Femur (tissue), 1 donor: ENCODE measurements around the gene PML.
A peak's percentile ranks its signal among the peaks of the same experiment; 100 is the strongest.

Experiments
- DNase-seq: peaks from one replicate; pipeline ENCODE4 v3.0.0-alpha.2; 2017

Gene PML, protein sequence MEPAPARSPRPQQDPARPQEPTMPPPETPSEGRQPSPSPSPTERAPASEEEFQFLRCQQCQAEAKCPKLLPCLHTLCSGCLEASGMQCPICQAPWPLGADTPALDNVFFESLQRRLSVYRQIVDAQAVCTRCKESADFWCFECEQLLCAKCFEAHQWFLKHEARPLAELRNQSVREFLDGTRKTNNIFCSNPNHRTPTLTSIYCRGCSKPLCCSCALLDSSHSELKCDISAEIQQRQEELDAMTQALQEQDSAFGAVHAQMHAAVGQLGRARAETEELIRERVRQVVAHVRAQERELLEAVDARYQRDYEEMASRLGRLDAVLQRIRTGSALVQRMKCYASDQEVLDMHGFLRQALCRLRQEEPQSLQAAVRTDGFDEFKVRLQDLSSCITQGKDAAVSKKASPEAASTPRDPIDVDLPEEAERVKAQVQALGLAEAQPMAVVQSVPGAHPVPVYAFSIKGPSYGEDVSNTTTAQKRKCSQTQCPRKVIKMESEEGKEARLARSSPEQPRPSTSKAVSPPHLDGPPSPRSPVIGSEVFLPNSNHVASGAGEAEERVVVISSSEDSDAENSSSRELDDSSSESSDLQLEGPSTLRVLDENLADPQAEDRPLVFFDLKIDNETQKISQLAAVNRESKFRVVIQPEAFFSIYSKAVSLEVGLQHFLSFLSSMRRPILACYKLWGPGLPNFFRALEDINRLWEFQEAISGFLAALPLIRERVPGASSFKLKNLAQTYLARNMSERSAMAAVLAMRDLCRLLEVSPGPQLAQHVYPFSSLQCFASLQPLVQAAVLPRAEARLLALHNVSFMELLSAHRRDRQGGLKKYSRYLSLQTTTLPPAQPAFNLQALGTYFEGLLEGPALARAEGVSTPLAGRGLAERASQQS

DNA sequence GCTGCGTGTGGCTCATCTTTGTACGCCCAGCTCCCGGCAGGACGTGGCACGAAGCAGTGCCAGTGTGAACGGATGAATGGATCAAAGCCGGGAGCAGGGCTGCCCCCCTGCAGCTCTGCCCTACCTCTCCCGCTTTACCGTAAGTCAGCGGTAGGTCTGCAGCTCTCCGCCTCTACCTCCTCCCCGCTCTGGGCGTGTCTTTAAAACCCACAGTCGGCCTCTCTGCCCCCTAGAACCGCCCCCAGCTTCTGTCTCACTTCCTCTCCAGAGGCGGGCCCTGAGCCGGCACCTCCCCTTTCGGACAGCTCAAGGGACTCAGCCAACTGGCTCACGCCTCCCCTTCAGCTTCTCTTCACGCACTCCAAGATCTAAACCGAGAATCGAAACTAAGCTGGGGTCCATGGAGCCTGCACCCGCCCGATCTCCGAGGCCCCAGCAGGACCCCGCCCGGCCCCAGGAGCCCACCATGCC is at the start of gene PML:
Gene PML (plus strand): TSS at position 304 of the 471 bp plus-strand sequence. CDS start 97 bp downstream, at position 401.
- peak; percentile 98 for DNase-seq

DNA sequence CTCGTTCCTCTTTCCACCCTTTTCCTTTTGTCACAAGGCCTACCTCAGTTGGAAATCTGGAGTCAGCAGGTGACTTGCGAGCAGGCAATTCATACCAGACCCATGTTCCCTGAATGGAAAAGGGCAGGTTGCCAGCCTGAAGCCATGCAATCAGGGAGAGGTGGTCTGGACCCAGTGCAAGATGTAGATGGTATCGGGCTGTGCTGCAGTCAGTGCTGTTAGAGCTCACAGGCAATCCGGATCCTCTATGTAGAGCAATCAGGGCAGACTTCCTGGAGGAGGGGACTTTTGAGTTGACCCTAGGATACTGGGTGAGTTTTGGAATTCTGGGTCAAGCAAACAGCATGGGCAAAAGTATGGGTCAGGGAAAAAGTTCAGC is 49.4 kb upstream of the PML start:
- DNase-seq = no peak

DNA sequence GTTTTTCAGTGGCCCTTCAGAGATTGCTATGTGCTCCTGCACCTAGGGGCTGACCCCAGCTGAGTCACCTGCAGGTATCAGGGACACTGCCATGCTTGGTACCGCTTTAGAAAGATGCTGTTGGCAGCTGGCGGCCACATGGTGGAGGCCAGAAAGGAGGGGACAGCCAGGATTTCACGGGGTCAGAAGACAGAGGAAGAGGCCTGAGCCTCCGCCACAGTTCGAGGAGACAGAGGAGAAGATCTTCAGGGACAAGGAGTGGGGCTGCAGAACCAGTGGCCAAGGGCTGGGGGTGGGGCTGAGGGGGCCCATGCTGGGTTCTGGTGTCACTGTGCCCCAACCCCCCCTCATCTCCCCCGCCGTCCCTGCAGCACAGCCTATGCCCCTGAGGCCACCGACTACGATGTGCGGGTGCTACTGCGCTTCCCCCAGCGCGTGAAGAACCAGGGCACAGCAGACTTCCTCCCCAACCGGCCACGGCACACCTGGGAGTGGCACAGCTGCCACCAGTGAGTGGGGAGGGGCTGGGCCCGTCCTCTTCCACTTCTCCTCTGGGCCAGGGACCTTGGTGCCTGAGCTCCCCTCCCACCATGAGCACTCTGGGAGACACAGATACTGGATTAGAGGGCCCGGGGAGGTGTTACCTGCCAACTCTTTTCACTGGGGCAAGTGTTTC is 48.3 kb upstream of the PML start:
- DNase-seq = no peak

DNA sequence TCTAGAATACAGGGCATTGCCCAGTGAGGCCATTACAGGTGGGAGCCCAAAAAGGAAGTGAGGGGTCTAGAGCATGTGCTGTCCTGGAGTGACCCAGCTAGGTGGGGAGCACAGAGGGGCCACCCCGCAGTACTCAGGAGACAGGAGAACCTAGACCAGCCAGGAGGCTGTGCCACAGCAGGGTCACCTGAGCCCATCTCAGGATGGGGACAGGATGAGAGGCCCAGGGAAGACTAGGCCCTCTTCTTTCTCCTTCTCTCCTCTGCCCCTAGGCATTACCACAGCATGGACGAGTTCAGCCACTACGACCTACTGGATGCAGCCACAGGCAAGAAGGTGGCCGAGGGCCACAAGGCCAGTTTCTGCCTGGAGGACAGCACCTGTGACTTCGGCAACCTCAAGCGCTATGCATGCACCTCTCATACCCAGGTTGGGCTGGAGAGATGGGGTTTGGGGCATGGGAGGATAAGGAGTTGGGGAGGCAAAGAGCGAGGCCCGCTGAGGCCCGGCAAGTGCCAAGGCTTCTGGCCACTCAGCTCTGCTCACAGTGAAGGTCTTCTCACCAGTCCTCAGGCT is 47.6 kb upstream of the PML start:
- no peak for DNase-seq

DNA sequence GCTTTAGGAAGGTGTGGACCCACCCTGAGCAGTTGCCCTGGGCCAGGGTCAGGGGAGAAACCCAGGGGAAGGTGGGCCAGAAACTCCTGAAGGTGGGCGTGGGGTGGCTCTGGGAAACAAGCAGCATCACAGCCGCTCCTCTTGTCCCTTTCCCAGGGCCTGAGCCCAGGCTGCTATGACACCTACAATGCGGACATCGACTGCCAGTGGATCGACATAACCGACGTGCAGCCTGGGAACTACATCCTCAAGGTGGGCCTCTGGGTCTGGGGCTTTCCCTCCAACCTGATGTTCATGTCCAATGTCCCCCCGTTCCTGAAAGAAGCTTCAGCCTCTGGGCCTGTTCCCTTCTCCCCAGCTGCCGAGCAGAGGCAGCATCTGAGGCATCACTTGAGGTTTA is 46.9 kb upstream of the PML start:
- no peak for DNase-seq

DNA sequence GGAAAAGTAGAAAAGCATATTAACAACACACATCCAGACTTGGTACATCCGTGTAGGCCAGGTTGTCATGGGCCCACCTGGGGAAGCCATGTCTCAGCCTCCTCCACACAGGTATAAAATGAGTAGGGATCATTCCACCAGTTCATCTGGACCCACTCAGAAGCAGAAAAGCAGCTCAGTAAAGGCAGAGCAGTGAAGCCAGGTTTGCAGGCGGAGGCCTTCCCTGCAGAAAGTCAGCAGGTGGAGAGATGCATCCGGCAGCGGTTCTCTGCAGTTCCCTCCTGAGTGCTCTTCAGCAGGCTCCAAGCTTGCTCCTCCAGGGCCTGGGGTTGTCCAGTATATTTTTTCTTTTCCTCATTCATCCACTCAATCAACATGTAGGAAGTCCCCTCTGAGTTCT is 46.1 kb upstream of the PML start:
- no peak for DNase-seq

DNA sequence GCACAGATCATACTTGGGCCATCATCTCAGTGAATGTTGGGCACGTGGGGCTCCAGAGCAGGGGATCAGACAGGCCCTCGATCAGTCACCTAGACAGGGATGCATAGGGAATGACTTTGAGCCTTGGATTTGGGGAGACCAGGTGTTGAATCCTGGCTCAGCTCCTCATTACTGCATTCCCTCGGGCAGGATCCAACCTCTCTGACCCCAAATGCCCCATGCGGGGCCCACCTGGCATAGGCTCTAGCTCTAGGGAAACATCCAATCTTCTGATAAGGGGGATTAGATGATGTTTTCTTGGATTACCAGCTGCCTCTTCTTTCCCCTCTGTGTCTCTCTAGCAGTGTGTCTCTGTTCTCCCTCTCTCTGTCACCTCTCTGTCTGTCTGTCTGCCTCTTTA is 45.5 kb upstream of the PML start:
- no peak for DNase-seq

DNA sequence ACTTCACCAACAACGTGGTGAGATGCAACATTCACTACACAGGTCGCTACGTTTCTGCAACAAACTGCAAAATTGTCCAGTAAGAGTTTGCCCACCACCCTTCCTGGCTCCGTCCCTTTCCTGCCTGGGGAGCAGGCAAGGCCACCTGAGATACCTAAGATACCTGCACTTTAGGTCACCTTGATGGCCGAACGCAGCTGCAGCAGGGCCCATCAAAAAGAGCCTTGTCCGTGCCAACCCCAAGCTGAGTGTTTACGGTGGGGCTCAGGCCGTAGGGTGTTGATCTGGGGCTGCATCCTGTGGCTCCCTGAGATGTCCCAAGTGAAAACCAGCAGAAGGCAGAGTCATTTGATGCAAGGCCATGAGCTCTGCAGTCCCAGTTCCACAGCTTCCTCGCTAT is 45.0 kb upstream of the PML start:
- no peak for DNase-seq

DNA sequence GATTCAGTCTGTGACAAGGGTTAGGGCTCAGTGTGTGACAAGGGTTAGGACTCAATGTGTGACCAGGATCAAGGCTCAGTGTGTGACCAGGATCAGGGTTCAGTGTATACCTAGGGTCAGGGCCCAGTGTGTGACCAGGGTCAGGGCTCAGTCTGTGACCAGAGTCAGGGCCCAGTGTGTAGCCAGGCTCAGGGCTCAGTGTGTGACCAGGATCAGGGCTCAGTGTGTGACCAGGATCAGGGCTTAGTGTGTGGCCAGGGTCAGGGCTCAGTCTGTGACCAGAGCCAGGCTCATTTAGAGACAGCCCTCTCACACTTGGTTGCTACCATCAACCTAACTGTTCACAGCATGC is 44.1 kb upstream of the PML start:
- no peak for DNase-seq

DNA sequence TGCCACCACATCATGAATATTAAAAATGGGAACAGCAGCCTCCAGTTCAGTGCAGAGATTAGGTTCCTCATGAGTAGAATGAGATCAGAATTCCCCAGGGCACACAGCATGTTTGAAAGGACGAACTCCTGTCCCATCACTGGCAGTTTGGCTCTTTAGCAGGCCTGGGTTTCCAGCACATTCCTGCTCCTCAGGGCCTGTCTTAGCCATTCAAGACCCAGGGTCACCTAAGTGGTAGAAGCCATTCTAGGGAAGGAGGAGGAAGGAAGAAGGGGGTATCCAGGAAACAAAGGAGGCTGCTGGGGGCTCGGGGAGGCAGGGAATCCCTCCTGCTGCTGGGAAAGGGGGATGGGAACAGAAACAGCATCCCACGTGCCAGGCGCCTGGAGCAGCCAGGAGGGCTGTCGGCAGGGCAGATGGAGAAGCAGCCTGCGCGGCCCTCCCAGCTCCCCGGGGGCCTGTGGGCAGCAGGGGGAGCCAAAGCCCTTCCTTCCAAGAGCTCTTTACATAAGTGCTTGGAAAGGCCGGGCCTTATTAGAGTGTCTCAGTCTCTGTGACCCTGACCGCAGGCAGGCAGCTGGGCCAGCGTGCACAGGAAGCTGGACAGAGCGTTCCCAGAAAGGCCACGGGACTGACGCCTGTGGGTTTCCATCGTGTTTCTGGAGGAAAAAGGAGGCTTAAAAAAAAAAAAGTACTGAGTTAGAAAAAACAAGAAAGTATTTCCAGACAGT is 43.5 kb upstream of the PML start:
- DNase-seq = peak; percentile 95

DNA sequence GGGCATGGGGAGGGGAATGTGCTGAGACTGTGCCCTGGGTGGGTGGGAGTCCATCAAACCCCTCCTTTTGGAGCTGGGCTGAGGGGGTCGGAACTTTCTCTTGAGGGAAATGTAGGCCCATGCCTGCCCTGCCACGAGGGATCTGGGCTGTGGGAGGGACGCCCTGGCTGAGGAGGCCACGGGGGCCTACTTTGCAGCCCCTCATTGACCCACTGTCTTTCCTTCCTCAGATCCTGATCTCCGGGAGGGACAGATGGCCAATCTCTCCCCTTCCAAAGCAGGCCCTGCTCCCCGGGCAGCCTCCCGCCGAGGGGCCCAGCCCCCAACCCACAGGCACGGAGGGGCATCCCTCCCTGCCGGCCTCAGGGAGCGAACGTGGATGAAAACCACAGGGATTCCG is 42.9 kb upstream of the PML start:
- peak; percentile 61 for DNase-seq

DNA sequence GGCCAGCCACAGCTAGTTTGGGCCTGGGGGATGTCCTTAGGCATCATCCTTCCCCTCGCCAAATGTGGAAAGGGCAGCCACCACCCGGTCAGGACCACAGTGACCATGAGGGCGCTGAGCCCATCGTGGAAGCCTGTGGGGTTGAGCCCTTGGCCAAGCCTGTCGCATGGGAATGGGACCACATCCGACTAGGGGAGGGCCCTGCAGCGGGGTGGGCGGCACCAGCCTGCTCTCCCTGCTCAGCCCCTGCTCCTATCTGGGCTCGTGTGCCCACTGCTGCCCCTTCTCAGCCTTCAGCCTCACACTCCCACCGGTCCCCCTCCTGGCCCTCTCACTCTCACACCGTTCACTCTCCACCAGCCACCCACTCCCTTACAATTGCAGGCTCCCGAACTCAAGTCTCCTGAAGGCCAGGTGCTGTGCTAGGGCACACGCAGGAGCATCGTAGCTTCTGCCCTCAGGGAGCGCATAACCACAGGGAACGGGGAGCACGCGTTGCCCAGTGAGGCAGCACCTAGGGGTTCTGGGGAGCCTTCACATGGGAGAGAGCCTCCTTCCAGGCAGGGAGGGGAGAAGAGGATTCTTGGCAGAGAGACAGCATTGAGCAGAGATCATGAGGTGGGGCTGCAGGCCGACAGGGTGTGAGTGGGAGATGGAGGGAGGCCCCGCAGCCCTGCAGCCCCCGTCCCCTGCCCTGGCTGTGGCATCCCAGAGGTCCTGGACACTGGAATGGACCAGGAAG is 42.2 kb upstream of the PML start:
- DNase-seq = peak; percentile 77

DNA sequence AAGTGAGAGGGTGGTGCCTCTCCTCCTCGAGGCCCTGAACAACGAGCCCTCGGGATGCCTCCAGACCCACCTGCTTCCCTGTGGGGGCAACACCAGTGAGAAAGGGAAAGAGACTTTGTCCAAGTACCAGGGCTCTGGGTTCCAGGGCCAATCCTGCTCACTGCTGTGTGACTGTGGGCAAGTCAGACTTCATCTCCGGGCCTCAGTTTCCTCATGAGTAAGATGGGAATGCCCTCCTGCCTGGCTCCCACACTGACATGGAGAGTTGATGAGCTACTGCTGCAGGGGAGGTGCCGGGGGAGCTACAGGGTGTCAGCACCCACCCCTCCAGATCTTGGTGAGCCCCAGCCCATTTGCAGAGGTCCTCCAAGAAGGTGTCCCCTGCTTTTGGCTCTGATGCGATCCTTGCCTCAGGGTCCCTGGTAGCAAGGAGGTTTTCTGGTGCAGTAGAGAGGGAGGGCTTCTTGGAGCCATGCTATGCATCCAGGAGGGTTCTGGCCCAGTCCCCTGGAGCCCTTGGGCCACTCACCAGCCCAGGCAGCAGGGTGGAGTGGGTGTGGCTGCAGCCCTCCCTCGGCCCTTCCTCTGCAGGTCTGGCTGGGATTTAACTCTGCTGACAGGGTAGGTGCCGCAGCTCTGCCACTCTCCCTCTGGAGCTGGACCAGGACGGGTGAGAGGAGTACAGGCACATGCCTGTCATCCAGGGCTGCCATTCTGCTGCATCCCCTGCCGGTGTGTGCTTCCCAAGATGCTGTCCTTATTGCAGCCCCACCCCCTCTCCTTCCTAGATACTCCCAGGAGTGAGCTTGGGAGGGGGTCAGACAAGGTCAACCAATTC is 41.4 kb upstream of the PML start:
- no peak for DNase-seq

DNA sequence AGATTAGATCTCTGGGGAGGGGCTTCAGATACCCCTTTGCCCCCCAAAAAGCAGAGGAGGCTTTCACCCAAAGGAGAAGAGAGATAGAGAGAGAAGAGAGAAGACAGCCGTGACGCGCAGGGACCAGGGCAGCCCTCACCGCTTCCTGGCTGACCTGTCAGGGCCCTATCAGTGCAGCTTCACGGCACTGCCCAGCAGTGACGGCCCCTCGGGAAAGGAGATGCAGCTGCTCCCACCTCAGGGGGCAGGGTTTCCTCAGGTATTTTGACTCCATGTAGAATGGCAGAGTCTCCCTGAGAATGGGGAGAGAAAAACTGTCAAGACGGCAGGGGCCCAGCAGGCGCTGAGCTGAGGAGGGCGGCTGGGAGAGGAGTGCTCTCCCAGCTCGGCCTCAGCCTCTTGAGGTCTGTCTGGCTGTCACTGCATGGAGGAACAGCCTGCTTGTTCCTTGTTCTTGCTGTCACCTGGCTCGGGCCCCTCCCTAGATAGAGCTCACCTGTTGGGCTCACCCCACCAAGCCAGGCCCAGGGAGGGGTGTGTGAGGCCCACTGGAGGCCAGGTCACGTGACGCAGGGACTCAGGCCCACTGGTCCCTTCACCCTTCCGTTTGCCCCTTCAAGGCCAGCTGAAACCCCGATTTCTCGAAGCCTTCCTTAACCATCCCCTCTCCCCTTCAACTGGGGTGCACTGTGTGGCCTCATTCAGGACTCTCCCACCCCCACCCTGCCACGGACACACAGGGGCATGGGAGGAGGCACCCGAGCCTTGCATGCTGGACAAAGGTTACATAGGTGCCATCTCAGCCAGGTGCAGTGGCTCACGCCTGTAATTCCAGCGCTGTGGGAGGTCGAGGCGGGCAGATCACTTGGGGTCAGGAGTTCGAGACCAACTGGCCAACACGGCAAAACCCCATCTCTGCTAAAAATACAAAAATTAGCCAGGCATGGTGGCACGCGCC is 40.0 kb upstream of the PML start:
- DNase-seq = no peak

DNA sequence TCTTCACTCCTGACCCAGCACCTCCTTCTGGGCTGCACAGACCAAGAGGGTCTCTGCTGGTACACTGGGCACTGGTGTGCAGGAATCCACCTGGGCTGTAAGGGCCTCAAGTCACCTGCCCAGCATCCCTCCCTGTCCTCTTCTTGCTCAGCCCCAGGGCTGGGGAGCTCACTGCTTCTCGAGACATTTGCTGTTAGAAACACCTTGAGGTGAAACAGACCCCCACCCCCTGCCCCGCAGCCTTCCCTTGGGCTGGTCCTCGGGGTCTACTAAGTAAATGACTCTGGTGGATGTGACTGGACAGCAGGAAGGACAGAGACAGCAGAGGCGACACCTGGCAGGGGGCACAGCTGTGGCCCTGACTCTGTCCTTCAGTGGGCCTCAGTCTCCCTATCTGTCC is 39.2 kb upstream of the PML start:
- no peak for DNase-seq

DNA sequence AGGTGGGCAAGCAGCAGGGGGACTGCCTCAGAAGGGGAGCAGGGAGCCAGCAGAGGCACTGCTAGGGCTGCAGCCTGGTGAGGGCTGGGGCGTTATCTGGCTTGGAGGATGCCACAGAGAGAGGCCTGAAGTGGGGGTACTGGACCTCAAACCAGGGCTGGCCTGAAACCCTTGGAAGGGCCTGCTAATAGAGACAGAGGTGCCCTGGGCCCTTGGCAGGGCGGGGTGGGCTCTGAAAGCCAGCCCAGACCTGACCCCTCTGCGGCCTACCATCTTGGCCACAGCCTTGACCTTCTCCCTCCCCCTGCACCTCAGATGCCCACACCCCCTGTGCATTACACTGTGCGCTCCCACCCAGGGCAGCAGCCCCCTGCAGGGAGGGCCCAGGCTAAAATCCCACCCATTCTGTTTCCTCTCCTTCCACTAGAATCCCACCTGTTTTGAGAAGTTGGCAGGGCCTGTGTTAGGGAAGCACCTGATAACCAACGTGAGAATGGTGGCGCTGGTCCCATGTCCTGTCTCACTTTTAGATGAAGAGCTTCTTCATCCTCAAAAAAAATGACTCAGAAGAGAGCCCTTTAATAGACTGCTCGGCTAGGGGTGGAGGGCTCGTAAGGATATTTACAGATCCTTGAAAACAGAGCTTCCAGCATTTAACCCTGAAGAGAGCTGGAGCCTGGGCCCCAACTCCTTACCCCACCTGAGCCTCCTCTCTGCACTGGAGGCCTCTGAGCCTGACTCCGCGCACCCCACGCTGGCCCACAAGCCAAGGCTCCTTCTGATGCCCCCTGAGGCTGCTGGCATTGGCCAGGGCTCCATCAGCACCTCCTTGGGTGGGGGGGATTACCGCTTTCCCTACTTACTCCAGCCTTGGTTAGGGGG is 38.4 kb upstream of the PML start:
- no peak for DNase-seq

DNA sequence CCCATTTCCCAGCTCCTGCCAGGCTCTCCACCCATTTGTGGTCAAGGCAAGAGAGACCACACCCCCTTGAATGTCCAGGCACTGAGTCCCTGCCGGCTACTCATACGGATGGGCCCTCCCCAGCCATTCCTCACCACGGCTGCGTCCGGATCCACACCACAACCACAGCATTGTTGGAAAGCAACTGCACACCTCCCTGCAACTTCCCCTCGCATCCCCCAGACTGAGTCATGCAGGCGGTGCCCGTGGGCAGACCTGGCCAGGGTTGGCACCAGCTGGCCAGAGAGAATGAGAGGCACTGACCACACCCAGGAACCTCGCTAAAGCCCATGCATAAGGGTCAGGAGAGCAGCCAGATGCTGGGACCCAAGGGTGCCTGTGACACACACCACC is 37.8 kb upstream of the PML start:
- DNase-seq = peak; percentile 71

DNA sequence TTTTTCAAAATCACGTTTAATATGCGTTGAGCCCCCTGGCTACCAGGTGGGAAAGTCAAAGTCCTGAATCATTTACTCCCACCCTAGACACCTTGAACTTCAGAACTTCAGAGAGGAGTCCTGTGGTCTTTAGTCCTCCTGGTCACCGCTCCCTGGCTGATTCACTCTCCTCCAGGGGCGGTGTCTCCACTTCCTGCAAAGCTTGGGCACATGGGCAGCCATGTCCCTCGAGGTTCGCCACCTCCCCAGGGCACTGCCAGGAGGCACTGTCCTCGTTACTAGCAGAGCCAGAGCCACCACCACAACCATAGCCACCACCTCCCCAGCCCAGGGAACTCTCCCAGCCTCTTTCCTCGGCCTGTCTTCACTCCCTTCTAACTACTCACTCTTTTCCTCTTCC is 37.2 kb upstream of the PML start:
- no peak for DNase-seq

DNA sequence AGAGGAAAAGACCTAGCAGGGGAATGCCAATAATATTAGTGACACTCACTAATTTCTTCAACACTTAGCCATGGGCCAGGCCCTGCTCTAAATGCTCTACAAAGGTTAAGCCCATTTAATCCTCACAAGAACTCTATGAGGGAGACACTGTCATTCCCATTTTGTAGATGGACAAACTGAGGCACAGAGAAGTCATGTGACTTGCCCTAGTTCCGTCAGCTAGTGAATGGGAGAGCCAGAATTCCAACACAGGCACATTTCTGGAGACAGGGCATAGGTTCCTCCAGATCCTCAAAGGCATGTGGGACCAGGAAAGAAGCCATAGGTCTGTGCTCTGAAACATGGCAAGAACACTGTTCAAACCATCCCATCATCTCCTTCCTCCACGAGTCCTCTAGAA is 36.7 kb upstream of the PML start:
- no peak for DNase-seq
